KMS-11 (cell line): ENCODE measurements around the gene APLP2.
"Not testable (repeated sequence)": the region's sequence is repeated elsewhere in the genome, so short reads cannot be mapped to it uniquely, and the experiment has no call there.

Source experiments
- H2AFZ ChIP-seq: fragments of 200-600 bp; sonication (generic); 2 replicates; pipeline ENCODE4 v1.6.1; 2016; ENCODE audit warnings: antibody characterized with exemption, mixed run types, low read depth
- H3K27ac ChIP-seq: fragments of 200-600 bp; sonication (generic); 2 replicates; pipeline ENCODE4 v1.6.1; 2016; ENCODE audit warnings: mild to moderate bottlenecking, mixed run types
- H3K27me3 ChIP-seq: fragments of 200-600 bp; sonication (generic); 2 replicates; pipeline ENCODE4 v1.6.1; 2017; ENCODE audit warnings: mild to moderate bottlenecking, low read depth, mixed run types, moderate library complexity; ENCODE audit not compliant: insufficient read depth
- H3K36me3 ChIP-seq: fragments of 200-600 bp; sonication (generic); 2 replicates; pipeline ENCODE4 v1.6.1; 2017; ENCODE audit warnings: mild to moderate bottlenecking, mixed run types; ENCODE audit not compliant: insufficient read depth
- H3K4me1 ChIP-seq: fragments of 200-600 bp; sonication (generic); 2 replicates; pipeline ENCODE4 v1.6.1; 2016; ENCODE audit warnings: mild to moderate bottlenecking, low read depth, mixed run types; ENCODE audit not compliant: poor library complexity, severe bottlenecking
- H3K4me2 ChIP-seq: fragments of 200-600 bp; sonication (generic); 2 replicates; pipeline ENCODE4 v1.7.0; 2016; ENCODE audit warnings: mild to moderate bottlenecking, mixed run types
- H3K4me3 ChIP-seq: fragments of 200-600 bp; sonication (generic); IDR thresholded peaks from 2 replicates; pipeline ENCODE4 v1.6.1; 2017; ENCODE audit warnings: low read depth, low read length, mixed read lengths; ENCODE audit not compliant: insufficient read depth
- H3K79me2 ChIP-seq: fragments of 200-600 bp; sonication (generic); 2 replicates; pipeline ENCODE4 v1.6.1; 2016; ENCODE audit warnings: low read depth, mixed run types; ENCODE audit not compliant: insufficient read depth
- H3K9ac ChIP-seq: fragments of 200-600 bp; sonication (generic); 2 replicates; pipeline ENCODE4 v1.6.1; 2016; ENCODE audit warnings: mild to moderate bottlenecking, mixed run types
- H4K20me1 ChIP-seq: fragments of 200-600 bp; sonication (generic); 2 replicates; pipeline ENCODE4 v1.6.1; 2016; ENCODE audit warnings: mild to moderate bottlenecking, mixed run types; ENCODE audit not compliant: insufficient read depth
- TF ChIP-seq, protein P1 (sequence below): fragments of 200-600 bp; sonication (generic); conservative IDR thresholded peaks from 2 replicates; pipeline ENCODE4 v1.6.1; 2017; ENCODE audit warnings: low read depth, mild to moderate bottlenecking, antibody characterized with exemption, low read length, moderate library complexity, mixed read lengths

The APLP2 gene

DNA sequence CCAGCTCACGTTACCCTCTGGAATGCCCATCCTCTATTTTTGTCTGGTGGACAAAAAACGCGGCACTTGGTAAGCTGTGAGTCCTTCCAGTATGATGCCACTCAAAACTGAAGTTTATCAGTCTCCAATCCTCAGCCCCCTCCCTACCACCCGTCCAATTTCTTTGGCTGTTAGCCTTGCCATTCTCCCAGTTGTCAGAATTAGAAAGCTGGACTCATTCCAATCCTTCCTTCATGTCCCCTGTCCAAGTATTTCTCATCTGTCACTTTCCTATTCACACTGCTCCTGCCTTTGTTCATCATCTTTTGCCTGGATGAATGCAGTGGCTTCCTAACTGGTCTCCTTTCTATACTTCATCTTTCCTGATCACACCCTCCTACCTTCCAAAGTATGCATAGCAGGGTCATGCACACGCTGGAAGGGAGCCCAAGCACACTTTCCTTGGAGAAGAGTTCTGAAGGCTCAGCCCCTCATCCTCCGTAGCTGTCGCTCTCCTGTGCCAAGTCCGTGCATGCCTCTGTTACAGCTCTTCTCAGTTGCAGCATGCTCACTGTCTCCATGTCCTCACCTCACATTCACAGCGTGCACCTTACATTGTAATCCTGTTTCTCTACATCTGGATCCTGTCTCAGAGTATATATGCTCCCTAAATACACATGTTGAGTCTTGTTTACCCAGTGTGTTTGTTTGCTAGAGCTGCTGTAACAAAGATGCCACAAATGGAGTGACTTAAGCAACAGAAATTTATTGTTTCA is 19.4 kb downstream of the APLP2 start:
- Histone ChIP-seq H3K36me3 (no peaks in the 10 kb centered on the region), H3K27ac (no peak overlapping the region), H4K20me1 (no peaks in the 10 kb centered on the region), H3K4me3 (no peak overlapping the region), H3K4me2 (no peak overlapping the region), H2AFZ (no peak overlapping the region), H3K9ac (no peak overlapping the region), H3K79me2 (no peaks in the 10 kb centered on the region; the same call in 1 of the 2 replicates), H3K4me1 (peaks cover 6% of the 10 kb centered on the region), H3K27me3 (no peaks in the 10 kb centered on the region)
- TF ChIP-seq, protein P1, sequence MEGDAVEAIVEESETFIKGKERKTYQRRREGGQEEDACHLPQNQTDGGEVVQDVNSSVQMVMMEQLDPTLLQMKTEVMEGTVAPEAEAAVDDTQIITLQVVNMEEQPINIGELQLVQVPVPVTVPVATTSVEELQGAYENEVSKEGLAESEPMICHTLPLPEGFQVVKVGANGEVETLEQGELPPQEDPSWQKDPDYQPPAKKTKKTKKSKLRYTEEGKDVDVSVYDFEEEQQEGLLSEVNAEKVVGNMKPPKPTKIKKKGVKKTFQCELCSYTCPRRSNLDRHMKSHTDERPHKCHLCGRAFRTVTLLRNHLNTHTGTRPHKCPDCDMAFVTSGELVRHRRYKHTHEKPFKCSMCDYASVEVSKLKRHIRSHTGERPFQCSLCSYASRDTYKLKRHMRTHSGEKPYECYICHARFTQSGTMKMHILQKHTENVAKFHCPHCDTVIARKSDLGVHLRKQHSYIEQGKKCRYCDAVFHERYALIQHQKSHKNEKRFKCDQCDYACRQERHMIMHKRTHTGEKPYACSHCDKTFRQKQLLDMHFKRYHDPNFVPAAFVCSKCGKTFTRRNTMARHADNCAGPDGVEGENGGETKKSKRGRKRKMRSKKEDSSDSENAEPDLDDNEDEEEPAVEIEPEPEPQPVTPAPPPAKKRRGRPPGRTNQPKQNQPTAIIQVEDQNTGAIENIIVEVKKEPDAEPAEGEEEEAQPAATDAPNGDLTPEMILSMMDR, result no peak

DNA sequence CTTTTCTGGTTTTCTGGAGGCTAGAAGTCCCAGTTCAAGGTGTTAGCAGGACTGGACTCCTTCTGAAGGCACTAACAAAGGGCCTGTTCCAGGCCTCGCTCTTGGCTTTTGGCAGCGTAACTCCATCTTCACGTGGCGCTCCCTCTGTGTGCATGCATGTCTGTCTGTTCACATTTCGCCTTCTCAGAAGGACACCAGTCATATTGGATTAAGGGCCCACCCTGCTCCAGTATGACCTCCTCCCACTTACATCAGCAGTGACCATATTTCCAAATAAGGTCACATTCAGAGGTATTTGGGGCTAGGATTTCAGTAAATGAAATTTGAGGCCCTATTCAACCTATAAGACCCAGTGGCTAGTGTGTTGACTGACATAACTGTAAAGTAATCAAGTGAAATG is 20.0 kb downstream of the APLP2 start:
- H3K4me3 ChIP-seq, result no peak overlapping the region
- H3K4me1 ChIP-seq, result peaks cover 6% of the 10 kb centered on the region
- no peaks in the 10 kb centered on the region; the same call in 1 of the 2 replicates for H3K79me2 ChIP-seq
- no peak overlapping the region for H2AFZ ChIP-seq
- H3K27ac ChIP-seq, result no peak overlapping the region
- no peaks in the 10 kb centered on the region for H4K20me1 ChIP-seq
- H3K9ac ChIP-seq, result no peak overlapping the region
- TF ChIP-seq, protein P1, result no peak
- no peaks in the 10 kb centered on the region for H3K27me3 ChIP-seq
- no peak overlapping the region for H3K4me2 ChIP-seq
- no peaks in the 10 kb centered on the region for H3K36me3 ChIP-seq

DNA sequence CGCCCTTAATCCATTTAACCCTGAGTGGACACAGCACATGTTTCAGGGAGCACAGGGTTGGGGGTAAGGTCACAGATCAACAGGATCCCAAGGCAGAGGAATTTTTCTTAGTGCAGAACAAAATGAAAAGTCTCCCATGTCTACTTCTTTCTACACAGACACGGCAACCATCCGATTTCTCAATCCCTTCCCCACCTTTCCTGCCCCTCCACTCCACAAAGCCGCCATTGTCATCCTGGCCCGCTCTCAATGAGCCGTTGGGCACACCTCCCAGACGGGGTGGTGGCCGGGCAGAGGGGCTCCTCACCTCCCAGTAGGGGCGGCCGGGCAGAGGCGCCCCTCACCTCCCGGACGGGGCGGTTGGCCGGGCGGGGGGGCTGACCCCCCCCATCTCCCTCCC is 20.8 kb downstream of the APLP2 start:
- H3K27ac ChIP-seq, H3K27me3 ChIP-seq, H2AFZ ChIP-seq, H3K4me1 ChIP-seq, H3K9ac ChIP-seq, H3K4me2 ChIP-seq, H4K20me1 ChIP-seq, H3K36me3 ChIP-seq, H3K79me2 ChIP-seq, H3K4me3 ChIP-seq: not testable (repeated sequence)

DNA sequence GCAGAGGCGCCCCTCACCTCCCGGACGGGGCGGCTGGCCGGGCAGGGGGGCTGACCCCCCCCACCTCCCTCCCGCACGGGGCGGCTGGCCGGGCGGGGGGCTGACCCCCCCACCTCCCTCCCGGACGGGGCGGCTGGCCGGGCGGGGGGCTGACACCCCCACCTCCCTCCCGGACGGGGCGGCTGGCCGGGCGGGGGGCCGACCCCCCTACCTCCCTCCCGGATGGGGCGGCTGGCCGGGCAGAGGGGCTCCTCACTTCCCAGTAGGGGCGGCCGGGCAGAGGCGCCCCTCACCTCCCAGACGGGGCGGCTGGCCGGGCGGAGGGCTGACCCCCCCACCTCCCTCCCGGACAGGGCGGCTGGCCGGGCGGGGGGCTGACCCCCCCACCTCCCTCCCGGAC is 21.5 kb downstream of the APLP2 start:
- H4K20me1 ChIP-seq, H3K4me2 ChIP-seq, H3K27ac ChIP-seq, H2AFZ ChIP-seq, H3K4me3 ChIP-seq, H3K79me2 ChIP-seq, H3K27me3 ChIP-seq, H3K36me3 ChIP-seq, H3K4me1 ChIP-seq, H3K9ac ChIP-seq: not testable (repeated sequence)

DNA sequence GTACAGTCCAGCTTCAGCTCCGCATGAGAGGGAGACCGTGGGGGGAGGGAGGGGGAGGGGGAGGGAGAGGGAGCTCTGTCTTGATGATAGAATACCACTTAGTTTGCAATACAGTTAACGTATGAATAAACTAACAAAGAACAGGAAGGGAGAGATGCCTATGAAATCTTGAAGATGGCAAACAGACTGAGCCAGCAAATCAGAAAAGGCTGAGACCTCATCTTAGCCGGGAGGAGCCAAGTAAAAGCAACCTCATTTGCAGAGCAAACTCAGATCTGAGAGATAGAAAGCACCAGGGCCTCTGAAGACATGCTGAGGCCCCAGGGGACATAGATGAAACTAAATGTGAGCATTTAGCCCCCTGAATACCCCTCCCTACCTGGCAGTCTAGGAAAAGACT is 23.0 kb downstream of the APLP2 start:
- H3K79me2 ChIP-seq, result no peaks in the 10 kb centered on the region; the same call in 1 of the 2 replicates

More for the DNA sequence above, 23.0 kb downstream of the APLP2 start:
- Histone ChIP-seq H3K36me3 (no peaks in the 10 kb centered on the region), H3K4me2 (no peak overlapping the region), H3K4me1 (no peaks in the 10 kb centered on the region), H3K27me3 (no peaks in the 10 kb centered on the region), H3K9ac (no peak overlapping the region), H2AFZ (no peak overlapping the region), H3K4me3 (no peak overlapping the region), H4K20me1 (no peaks in the 10 kb centered on the region), H3K27ac (no peak overlapping the region)
- TF ChIP-seq, protein P1, result no peak
